ENCODE results near the gene NPHS1.
"Not testable (repeated sequence)": the region's sequence is repeated elsewhere in the genome, so short reads cannot be mapped to it uniquely, and the experiment has no call there.

The NPHS1 gene

DNA sequence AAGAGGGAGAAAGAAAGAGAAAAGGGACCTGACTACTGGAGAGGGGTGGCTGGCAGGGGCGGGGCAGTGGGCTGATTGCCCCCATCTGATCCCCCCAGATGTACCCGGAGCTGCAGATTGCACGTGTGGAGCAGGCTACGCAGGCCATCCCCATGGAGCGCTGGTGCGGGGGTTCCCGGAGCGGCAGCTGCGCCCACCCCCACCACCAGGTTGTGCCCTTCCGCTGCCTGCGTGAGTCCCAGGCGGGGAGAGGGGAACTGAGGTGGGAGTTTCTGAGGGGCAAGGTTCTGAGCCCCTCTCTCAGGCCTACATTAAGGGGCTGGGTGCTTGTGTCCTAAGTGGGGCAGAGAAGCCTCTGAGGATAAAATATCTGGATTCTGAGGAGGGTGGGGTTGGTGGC, 18.5 kb upstream of the NPHS1 start:
- no peaks in the 10 kb centered on the region for H3K9me3 ChIP-seq (ENCODE audit: control insufficient read depth, insufficient read depth, low read depth, low read length)

DNA sequence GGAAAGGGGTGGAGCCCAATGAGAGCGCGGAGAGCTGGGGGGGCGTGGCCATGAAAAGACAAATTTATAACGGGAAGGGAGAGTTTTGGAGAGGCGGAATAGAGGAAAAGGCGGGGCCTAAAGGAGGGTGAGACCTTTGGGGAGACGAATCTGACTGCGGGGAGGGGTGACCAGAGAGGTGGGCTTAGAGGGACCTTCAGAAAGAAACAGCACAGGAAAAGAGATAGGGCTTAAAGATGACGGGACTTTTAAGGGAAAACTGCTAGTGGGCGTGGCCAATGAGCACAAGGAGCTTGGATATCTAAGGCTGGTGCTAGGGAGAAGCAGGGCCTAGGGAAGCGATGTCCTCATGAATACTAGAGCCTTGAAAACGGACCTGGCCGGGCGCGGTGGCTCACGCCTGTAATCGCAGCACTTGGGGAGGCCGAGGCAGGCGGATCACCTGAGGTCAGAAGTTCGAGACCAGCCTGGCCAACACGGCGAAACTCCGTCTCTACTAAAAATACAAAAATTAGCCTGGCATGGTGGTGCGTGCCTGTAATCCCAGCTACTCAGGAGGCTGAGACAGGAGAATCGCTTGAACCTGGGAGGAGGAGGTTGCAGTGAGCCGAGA, 17.9 kb upstream of the NPHS1 start:
- peaks cover 16% of the 10 kb centered on the region for H3K4me1 ChIP-seq (ENCODE audit: control insufficient read depth, insufficient read depth, low read length)
- not testable (repeated sequence) for H3K36me3 ChIP-seq (ENCODE audit: control insufficient read depth in 2 of 2, insufficient read depth in 1 of 2, low read length in 2 of 2); H3K4me3 ChIP-seq (ENCODE audit: low read depth, low read length); H3K9me3 ChIP-seq (ENCODE audit: control insufficient read depth, insufficient read depth, low read depth, low read length); H3K27ac ChIP-seq (ENCODE audit: extremely low read depth, low read depth, low read length)
- CTCF ChIA-PET: interaction anchor here (0.5 to 3.2 kb wide), 13 partner anchors 9 to 517 kb away, joined by 3 to 12 read pairs (median 3); no protein-coding TSS in a partner anchor
- POLR2A ChIA-PET: interaction anchor here (0.5 to 2.8 kb wide), 30 partner anchors 9 to 903 kb away, joined by 3 to 25 read pairs (median 4); partner anchors contain the start of genes ALKBH6, GRAMD1A, LIN37 and NFKBID
- TF ChIP-seq PRDM1 (tag by site-specific recombination; IDR thresholded peaks at IDR 0.05) (peak; percentile 95), ZNF324 (tag by site-specific recombination; IDR thresholded peaks at IDR 0.05) (peak; percentile 45; the same call in 1 of the 2 replicates), ZBTB21 (tag by site-specific recombination; IDR thresholded peaks at IDR 0.05) (peak; percentile 60; the same call in 1 of the 2 replicates), KLF1 (tag by site-specific recombination; IDR thresholded peaks at IDR 0.05) (0 out of 2 replicates have a peak, but pooled peaks have one; percentile 54), SP3 (tag by site-specific recombination; IDR thresholded peaks at IDR 0.05) (peak; percentile 89; the same call in 1 of the 2 replicates), ZNF76 (tag by site-specific recombination; IDR thresholded peaks at IDR 0.05; ENCODE audit: borderline replicate concordance, low read depth) (peak; percentile 53; the same call in 1 of the 2 replicates), ZNF335 (tag by site-specific recombination; conservative IDR thresholded peaks at IDR 0.05) (peak; percentile 85), ZNF629 (tag by site-specific recombination; IDR thresholded peaks at IDR 0.05) (peak; percentile 2; the same call in 1 of the 2 replicates), ZNF366 (tag by site-specific recombination; conservative IDR thresholded peaks at IDR 0.05) (peak; percentile 98), ZBTB11 (tag by site-specific recombination; conservative IDR thresholded peaks at IDR 0.05; ENCODE audit: low read depth) (peak; percentile 74), ZNF140 (tag by site-specific recombination; IDR thresholded peaks at IDR 0.05) (peak; percentile 99), ZNF16 (tag by site-specific recombination; IDR thresholded peaks at IDR 0.05; ENCODE audit: low read depth) (peak; percentile 57; the same call in 1 of the 2 replicates), ZBTB17 (tag by site-specific recombination; IDR thresholded peaks at IDR 0.05) (peak; percentile 36; the same call in 1 of the 2 replicates)
- TF ChIP-seq, protein P1, sequence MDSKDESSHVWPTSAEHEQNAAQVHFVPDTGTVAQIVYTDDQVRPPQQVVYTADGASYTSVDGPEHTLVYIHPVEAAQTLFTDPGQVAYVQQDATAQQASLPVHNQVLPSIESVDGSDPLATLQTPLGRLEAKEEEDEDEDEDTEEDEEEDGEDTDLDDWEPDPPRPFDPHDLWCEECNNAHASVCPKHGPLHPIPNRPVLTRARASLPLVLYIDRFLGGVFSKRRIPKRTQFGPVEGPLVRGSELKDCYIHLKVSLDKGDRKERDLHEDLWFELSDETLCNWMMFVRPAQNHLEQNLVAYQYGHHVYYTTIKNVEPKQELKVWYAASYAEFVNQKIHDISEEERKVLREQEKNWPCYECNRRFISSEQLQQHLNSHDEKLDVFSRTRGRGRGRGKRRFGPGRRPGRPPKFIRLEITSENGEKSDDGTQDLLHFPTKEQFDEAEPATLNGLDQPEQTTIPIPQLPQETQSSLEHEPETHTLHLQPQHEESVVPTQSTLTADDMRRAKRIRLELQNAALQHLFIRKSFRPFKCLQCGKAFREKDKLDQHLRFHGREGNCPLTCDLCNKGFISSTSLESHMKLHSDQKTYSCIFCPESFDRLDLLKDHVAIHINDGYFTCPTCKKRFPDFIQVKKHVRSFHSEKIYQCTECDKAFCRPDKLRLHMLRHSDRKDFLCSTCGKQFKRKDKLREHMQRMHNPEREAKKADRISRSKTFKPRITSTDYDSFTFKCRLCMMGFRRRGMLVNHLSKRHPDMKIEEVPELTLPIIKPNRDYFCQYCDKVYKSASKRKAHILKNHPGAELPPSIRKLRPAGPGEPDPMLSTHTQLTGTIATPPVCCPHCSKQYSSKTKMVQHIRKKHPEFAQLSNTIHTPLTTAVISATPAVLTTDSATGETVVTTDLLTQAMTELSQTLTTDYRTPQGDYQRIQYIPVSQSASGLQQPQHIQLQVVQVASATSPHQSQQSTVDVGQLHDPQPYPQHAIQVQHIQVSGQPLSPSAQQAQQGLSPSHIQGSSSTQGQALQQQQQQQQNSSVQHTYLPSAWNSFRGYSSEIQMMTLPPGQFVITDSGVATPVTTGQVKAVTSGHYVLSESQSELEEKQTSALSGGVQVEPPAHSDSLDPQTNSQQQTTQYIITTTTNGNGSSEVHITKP (tag by site-specific recombination; IDR thresholded peaks at IDR 0.05): peak; percentile 76

More for the DNA sequence above, 18.5 kb upstream of the NPHS1 start:
- POLR2A ChIA-PET: interaction anchor here (0.6 to 2.8 kb wide), 8 partner anchors 8 to 607 kb away, joined by 4 to 25 read pairs (median 8); partner anchors contain the start of genes LIN37, NFKBID, POLR2I and TBCB
- no peak overlapping the region for H3K27ac ChIP-seq (ENCODE audit: extremely low read depth, low read depth, low read length)
- CTCF ChIA-PET: interaction anchor here (0.5 to 3.2 kb wide), 6 partner anchors 9 to 267 kb away, joined by 3 to 12 read pairs (median 4); no protein-coding TSS in a partner anchor
- TF ChIP-seq HOXA7 (CRISPR knock-in tag; IDR thresholded peaks at IDR 0.05; ENCODE audit: borderline replicate concordance): 0 out of 2 replicates have a peak, but pooled peaks have one; percentile 64
- TF ChIP-seq, protein P2, sequence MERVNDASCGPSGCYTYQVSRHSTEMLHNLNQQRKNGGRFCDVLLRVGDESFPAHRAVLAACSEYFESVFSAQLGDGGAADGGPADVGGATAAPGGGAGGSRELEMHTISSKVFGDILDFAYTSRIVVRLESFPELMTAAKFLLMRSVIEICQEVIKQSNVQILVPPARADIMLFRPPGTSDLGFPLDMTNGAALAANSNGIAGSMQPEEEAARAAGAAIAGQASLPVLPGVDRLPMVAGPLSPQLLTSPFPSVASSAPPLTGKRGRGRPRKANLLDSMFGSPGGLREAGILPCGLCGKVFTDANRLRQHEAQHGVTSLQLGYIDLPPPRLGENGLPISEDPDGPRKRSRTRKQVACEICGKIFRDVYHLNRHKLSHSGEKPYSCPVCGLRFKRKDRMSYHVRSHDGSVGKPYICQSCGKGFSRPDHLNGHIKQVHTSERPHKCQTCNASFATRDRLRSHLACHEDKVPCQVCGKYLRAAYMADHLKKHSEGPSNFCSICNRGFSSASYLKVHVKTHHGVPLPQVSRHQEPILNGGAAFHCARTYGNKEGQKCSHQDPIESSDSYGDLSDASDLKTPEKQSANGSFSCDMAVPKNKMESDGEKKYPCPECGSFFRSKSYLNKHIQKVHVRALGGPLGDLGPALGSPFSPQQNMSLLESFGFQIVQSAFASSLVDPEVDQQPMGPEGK (tag by site-specific recombination; IDR thresholded peaks at IDR 0.05): 0 out of 2 replicates have a peak, but pooled peaks have one; percentile 10
- no peak for TF ChIP-seq ZBTB49 (tag by site-specific recombination; IDR thresholded peaks at IDR 0.05; ENCODE audit: low read depth)
- H3K36me3 ChIP-seq (ENCODE audit: control insufficient read depth in 2 of 2, insufficient read depth in 1 of 2, low read length in 2 of 2): peaks cover 0 to 8% of the 10 kb centered on the region in 2 experiments; a peak in 2 of 3 replicates
- H3K4me1 ChIP-seq (ENCODE audit: control insufficient read depth, insufficient read depth, low read length): peaks cover 16% of the 10 kb centered on the region
- no peak overlapping the region for H3K4me3 ChIP-seq (ENCODE audit: low read depth, low read length)

All from HEK293 (cell line).